Measurements from ENCODE around the gene DOK6.

DOK6 gene

DNA sequence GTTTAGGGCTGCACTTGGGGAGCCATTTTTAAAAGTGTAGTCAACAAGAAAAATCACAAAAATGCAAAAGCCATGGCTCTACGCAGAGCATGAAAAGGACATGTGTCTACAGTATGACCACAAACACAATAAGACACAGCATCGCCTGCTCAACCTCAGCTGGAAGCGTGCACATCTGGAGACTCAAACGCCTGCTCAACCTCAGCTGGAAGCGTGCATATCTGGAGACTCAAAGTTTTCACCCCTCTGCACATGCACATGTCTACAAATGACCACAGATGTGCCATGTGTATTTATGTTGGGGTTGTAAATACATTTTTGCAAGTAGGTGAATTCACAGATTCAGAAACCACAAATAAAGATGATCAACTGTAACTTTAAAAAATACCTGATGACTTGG is 196.9 kb downstream of the DOK6 start:
- Mint-ChIP-seq H3K36me3 (peaks cover 3% of the 10 kb centered on the region), H3K9me3 (ENCODE audit: low read depth) (peaks cover 6% of the 10 kb centered on the region), H3K4me3 (no peak overlapping the region), H3K27ac (no peak overlapping the region), H3K4me1 (ENCODE audit: low read depth) (no peaks in the 10 kb centered on the region), H3K27me3 (peaks cover 1% of the 10 kb centered on the region)

DNA sequence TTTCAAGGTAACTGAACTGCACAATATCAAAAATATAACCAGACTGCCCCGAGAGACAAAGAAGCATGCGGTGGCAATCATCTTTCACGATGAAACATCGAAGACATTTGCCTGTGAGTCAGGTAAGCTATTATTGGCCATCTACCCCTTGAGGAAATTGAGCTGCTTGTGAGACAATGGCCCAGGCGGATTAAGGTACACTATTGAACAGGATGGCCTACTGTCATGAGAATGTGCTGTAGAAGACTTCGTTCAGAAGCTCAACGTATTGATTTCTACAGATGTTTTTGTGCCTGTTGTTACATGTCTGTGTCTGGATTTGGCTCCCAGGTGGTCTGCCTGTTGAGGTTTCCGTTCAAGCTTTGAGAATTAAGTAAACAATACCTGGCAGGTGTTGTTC is 198.7 kb downstream of the DOK6 start:
- Mint-ChIP-seq H3K4me1 (ENCODE audit: low read depth) (no peaks in the 10 kb centered on the region), H3K36me3 (peaks cover 3% of the 10 kb centered on the region), H3K27me3 (peaks cover 1% of the 10 kb centered on the region), H3K9me3 (ENCODE audit: low read depth) (peaks cover 6% of the 10 kb centered on the region), H3K4me3 (no peak overlapping the region), H3K27ac (no peak overlapping the region)

DNA sequence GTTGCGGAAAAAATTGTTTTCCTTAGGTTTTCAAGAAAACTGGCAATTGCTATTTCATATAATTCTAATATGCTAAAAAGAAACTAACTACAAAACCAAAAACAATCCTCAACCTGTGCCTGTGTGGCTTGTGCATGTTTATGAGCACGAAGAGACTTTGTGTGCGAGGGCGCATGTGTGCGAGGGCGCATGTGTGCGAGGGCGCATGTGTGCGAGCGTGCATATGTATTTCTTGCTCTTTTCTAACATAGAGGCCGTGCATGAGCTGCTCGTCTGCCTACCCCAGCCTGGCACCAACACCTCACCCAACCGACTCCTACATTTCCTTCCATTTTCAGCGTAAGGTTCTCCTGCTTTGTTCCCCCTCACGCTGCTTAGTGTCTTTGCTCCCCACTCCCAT is 211.6 kb downstream of the DOK6 start:
- H3K27me3 Mint-ChIP-seq: peaks cover 3% of the 10 kb centered on the region
- H3K36me3 Mint-ChIP-seq: no peaks in the 10 kb centered on the region
- no peak overlapping the region for H3K4me3 Mint-ChIP-seq
- no peak overlapping the region for H3K27ac Mint-ChIP-seq
- H3K4me1 Mint-ChIP-seq (ENCODE audit: low read depth): no peaks in the 10 kb centered on the region
- H3K9me3 Mint-ChIP-seq (ENCODE audit: low read depth): no peaks in the 10 kb centered on the region

DNA sequence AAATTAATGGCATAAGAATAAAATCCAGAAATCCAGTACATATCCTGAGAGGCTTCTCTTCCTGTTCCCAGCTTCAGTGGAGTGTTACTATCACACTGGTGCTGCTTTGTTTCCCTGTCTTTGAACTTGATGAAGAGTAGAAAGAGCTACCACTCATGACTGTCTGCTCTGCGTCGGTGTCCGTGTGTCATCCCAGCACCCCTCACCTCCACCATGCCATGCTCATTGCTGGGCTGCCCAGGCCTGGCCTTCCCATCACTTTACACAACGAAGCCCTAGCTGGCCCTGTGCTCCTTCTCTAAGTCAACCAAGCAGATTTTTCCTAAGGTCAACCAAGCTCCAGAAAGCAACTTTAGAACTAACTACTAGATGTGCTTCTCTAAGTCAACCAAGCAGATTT is 215.4 kb downstream of the DOK6 start:
- no peak overlapping the region for H3K4me3 Mint-ChIP-seq
- no peaks in the 10 kb centered on the region for H3K36me3 Mint-ChIP-seq
- H3K27me3 Mint-ChIP-seq: peaks cover 3% of the 10 kb centered on the region
- H3K9me3 Mint-ChIP-seq (ENCODE audit: low read depth): no peaks in the 10 kb centered on the region
- H3K27ac Mint-ChIP-seq: no peak overlapping the region
- H3K4me1 Mint-ChIP-seq (ENCODE audit: low read depth): no peaks in the 10 kb centered on the region

DNA sequence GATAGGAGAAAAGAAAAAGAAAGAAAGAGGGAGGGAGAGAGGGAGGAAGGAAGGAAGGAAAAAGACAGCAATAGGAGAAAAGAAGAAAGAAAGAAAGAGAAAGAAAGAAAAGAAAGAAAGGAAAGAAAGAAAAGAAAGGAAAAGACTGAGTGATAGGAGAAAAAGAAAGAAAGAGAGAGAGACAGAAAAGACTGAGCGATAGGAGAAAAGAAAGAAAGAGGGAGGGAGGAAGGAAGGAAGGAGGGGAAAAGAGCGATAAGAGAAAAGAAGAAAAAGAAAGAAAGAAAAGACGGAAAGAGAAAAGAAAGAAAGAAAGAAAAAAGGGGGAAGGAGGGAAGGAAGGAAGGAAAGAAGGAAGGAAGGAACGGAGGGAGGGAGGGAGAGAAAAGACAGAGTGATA is 216.7 kb downstream of the DOK6 start:
- Mint-ChIP-seq H3K4me1 (ENCODE audit: low read depth) (no peaks in the 10 kb centered on the region), H3K36me3 (no peaks in the 10 kb centered on the region), H3K9me3 (ENCODE audit: low read depth) (no peaks in the 10 kb centered on the region), H3K27me3 (peaks cover 3% of the 10 kb centered on the region), H3K27ac (no peak overlapping the region), H3K4me3 (no peak overlapping the region)

DNA sequence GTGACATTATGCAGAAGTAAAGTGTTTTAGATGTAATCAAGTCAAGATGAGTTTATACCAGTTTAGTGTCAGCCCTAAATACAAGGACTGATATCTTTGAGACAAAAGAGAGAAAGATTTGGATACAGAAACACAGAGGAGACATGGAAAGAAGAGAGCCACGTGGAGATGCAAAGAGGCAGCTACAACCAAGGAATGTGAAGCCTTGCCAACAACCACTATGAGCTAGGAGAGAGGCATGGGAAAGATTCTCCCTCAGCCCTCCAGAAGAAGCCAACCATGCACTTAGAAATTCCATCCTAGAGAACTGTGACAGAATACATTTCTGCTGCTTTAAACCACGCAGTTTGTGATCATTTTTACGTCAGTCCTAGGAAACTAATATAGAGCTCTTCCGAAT is 217.2 kb downstream of the DOK6 start:
- H3K4me3 Mint-ChIP-seq: no peak overlapping the region
- H3K9me3 Mint-ChIP-seq (ENCODE audit: low read depth): no peaks in the 10 kb centered on the region
- H3K4me1 Mint-ChIP-seq (ENCODE audit: low read depth): no peaks in the 10 kb centered on the region
- no peaks in the 10 kb centered on the region for H3K36me3 Mint-ChIP-seq
- no peak overlapping the region for H3K27ac Mint-ChIP-seq
- H3K27me3 Mint-ChIP-seq: peaks cover 3% of the 10 kb centered on the region

DNA sequence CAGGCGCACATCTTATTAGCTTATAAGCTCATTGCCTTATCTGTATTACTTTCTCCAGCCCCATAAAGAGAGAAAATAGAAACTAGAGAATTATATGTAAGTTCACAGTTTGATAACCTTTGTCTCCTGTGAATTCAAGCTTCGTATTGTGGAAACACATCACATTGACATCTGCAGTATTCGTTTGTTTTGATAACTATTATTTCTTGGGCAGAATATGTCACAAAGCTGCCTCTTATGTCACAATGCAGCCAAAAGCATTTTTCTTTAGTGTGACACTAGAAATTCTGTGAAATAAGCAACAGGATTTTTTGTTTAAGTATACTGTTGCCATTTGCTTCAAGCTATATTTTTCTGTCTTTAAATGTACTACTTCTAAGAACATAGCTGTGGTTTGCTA is 221.5 kb downstream of the DOK6 start:
- H3K4me1 Mint-ChIP-seq (ENCODE audit: low read depth): no peaks in the 10 kb centered on the region
- H3K36me3 Mint-ChIP-seq: no peaks in the 10 kb centered on the region
- no peaks in the 10 kb centered on the region for H3K27me3 Mint-ChIP-seq
- H3K9me3 Mint-ChIP-seq (ENCODE audit: low read depth): no peaks in the 10 kb centered on the region
- H3K27ac Mint-ChIP-seq: no peak overlapping the region
- H3K4me3 Mint-ChIP-seq: no peak overlapping the region

DNA sequence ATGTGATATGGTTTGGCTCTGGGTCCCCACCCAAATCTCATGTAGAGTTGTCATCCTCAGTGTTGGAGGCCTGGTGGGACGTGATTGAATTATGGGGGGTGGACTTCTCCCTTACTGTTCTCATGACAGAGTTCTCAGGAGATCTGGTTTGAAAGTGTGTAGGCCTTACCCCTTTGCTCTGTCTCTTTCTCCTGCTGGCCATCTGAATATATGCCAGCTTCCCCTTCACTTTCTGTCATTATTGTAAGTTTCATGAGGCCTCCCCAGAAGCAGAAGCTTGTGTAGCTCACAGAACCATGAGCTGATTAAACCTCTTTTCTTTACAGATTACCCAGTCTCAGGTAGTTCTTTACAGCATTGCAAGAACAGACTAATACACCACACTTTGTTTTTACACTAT is 222.3 kb downstream of the DOK6 start:
- Mint-ChIP-seq H3K27ac (no peak overlapping the region), H3K9me3 (ENCODE audit: low read depth) (no peaks in the 10 kb centered on the region), H3K27me3 (no peaks in the 10 kb centered on the region), H3K4me3 (no peak overlapping the region), H3K4me1 (ENCODE audit: low read depth) (no peaks in the 10 kb centered on the region), H3K36me3 (no peaks in the 10 kb centered on the region)

DNA sequence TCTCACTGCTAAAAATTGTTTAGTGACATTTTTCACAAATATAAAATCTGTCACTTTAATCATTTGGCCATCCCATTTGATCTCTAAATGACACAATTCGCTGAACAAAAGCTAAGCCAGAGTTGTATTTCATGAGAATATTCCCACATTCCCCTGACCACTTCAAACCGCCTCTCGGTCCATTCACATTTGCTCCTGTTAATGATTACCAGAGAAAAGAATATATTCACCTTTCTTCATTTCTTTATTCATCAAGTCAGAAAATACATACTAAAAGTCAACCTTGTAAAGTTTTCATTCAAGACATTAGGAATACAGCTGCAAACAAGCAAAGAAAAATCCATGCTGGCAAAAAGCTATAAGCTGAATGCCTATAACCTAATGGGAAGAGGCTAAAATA is 225.5 kb downstream of the DOK6 start:
- Mint-ChIP-seq H3K27me3 (no peaks in the 10 kb centered on the region), H3K9me3 (ENCODE audit: low read depth) (no peaks in the 10 kb centered on the region), H3K4me1 (ENCODE audit: low read depth) (no peaks in the 10 kb centered on the region), H3K36me3 (no peaks in the 10 kb centered on the region), H3K4me3 (no peak overlapping the region), H3K27ac (no peak overlapping the region)

DNA sequence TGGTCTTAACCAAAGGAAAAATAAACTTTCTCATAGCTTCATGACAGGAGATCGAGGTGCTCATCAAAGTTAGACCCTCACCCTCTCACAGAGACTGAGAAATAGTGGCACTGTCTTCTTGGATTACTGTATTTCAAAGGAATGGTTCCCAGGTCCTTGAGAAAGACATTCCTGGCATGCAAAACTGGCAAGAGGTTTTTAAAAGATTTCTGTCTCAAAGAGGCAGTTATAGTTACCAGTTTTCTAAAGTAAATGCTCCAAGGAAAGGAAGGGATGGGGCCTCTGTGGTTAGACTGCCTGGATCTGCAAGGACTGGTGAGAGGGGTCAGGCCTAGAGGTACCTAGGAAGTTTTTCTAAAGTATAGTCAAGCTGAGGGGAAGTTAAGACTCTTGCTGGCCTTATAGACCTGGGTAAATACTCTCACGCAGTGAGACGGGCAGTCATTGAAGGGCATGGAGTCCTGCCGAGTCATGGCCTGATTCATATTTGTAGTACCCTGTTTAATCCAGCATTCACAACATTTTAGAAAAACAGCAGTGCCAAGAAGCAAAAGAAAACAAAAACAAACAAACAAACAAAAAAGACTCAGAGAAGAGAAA is 226.1 kb downstream of the DOK6 start:
- Mint-ChIP-seq H3K4me3 (no peak overlapping the region), H3K4me1 (ENCODE audit: low read depth) (no peaks in the 10 kb centered on the region), H3K36me3 (no peaks in the 10 kb centered on the region), H3K27ac (no peak overlapping the region), H3K27me3 (no peaks in the 10 kb centered on the region), H3K9me3 (ENCODE audit: low read depth) (no peaks in the 10 kb centered on the region)

DNA sequence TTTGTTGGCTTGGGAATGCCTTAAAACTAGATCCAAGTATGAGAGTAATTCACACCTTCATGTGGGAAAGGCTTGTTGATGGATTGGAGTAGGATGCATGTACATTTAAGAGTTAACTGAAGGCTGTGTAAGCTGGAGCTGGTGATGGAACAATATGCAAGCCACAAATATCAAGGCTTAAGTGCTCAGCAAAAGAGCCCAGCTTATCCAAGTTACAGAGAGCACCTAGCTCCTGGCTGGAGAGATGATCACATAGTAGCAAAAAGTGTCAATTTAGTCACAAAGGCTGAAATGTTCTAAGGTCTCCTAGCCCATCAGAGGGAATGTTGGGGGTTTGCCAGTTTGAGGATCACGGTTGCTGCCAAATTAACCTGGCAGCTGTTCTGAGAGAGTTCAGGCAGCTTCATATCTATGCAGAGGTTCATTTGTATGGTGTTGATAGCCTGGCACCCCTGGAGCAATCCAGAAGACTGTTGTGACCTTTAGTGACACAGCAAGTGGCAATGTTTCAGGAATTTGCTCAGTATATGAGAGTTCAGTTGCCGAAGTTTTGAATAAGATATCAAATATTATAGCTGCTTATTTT is 228.2 kb downstream of the DOK6 start:
- H3K27ac Mint-ChIP-seq: no peak overlapping the region
- H3K27me3 Mint-ChIP-seq: no peaks in the 10 kb centered on the region
- H3K4me3 Mint-ChIP-seq: no peak overlapping the region

DNA sequence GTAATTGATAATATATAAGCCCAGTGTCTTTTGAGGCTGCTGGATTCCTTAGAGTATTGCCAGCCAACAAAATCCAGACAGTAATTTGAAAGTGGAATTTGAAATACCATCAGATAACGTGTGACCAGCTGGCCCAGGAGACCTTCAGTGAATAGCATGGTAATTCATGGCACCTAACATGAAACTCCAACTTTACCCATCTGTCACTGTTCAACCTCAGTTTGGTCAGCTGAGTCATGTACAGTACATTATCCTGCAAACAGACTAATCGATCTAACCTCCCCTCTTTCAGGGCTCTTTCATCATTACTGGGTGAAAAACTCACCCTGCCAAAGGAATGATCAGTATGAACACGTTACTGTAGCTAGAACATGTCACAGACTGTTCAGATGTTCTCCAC is 230.6 kb downstream of the DOK6 start:
- Mint-ChIP-seq H3K27me3 (no peaks in the 10 kb centered on the region), H3K4me1 (ENCODE audit: low read depth) (no peaks in the 10 kb centered on the region), H3K36me3 (no peaks in the 10 kb centered on the region), H3K27ac (no peak overlapping the region), H3K9me3 (ENCODE audit: low read depth) (no peaks in the 10 kb centered on the region), H3K4me3 (no peak overlapping the region)

More for the DNA sequence above, 228.2 kb downstream of the DOK6 start:
- H3K4me1 Mint-ChIP-seq (ENCODE audit: low read depth): no peaks in the 10 kb centered on the region
- H3K9me3 Mint-ChIP-seq (ENCODE audit: low read depth): no peaks in the 10 kb centered on the region
- H3K36me3 Mint-ChIP-seq: no peaks in the 10 kb centered on the region

DNA sequence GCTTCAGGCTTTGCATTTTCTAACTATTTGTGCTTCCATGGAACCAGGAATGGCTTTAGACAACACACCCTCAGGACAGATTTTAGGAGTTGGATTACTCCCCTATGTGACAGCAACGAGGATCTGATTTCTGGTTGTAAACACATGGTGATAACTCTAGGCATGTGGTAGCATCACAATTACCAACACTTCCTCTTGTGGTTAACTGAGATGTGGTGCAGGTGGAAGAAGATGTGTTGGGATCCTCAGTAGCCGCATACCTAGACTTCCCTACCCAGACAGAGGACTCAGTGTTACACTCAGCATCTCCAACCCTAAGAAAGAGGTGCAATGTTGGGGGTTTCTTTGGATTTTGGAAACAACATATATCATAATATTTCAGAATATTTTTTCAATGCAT is 234.8 kb downstream of the DOK6 start:
- Mint-ChIP-seq H3K36me3 (no peaks in the 10 kb centered on the region), H3K4me3 (no peak overlapping the region), H3K27ac (no peak overlapping the region), H3K4me1 (ENCODE audit: low read depth) (no peaks in the 10 kb centered on the region), H3K9me3 (ENCODE audit: low read depth) (no peaks in the 10 kb centered on the region), H3K27me3 (no peaks in the 10 kb centered on the region)

DNA sequence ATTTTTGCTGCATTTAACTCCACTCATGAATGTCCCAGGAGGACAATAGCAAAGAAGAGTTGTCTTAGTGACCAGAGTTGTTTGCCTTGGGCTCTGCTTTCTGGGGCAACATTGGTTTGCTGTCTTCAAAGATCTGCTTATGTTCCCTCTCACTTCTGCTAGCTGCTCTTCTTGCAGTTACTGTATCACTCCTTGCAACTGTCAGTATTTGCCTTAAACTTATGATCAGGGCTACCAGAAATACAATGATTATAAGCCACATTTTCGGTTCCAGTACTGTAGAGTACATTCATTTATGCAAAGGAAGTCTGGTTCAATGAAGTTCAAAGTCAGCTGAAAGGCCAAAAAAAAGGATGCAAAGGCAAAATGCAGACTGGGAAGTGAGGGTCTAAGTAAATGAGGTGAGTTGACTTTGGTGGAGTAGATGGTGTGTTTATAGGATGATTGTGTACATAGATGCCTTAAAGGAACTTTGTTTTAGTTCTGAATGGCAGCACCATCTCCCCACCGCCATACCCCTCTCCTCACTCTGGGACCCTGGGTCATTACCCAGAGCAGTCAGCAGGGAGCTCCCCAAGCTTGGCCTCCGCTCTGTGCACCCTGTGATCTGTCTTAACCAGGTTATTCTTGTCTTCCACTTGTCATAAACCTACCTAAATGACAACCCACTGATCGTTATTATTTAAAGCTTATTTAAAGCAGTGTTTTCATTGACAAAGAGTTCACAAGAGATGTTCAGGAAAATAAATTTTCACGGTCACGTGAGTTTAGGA is 236.0 kb downstream of the DOK6 start:
- Mint-ChIP-seq H3K9me3 (ENCODE audit: low read depth) (no peaks in the 10 kb centered on the region), H3K27ac (no peak overlapping the region), H3K4me1 (ENCODE audit: low read depth) (no peaks in the 10 kb centered on the region)

DNA sequence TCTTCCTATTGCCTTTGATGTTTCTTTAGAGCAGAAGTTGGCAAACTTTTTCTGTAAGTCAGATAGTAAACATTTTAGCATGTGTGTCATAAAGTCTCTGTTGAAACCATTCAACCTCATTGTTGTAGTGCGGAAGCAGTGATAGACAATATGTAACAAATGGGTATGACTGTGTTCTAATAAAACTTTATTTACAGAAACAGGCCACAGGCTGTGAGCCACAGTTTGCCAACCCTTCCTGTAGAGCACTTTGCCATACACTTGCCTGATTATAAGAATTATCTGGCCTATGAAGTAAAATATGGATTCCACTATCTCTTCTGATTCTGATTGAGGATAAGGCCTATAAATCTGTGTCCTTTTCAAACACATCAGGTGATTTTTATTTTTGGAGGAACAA is 237.4 kb downstream of the DOK6 start:
- no peaks in the 10 kb centered on the region for H3K27me3 Mint-ChIP-seq
- no peaks in the 10 kb centered on the region for H3K36me3 Mint-ChIP-seq
- H3K4me3 Mint-ChIP-seq: no peak overlapping the region
- no peaks in the 10 kb centered on the region for H3K4me1 Mint-ChIP-seq (ENCODE audit: low read depth)
- no peaks in the 10 kb centered on the region for H3K9me3 Mint-ChIP-seq (ENCODE audit: low read depth)
- H3K27ac Mint-ChIP-seq: no peak overlapping the region

More for the DNA sequence above, 236.0 kb downstream of the DOK6 start:
- no peaks in the 10 kb centered on the region for H3K27me3 Mint-ChIP-seq
- H3K36me3 Mint-ChIP-seq: no peaks in the 10 kb centered on the region
- no peak overlapping the region for H3K4me3 Mint-ChIP-seq

DNA sequence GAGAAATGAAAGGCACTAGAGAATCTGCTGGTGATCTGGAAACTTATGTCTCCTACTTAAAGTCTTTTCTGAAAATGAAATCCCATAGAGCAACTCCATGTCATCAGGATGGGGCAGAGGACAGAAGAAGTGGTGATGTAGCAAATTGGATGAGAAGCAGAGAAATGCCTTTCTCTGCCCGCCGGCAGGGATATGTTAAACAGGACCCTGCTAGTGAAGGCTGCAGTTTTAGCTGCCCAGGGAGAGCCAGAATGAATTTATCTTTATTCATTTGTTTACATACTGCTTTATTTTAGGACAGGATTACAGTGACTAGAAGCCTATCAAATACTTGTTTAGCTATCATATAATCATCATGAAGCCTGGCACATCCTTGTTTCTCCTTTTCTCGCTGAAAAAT is 247.0 kb downstream of the DOK6 start:
- Mint-ChIP-seq H3K4me3 (no peak overlapping the region), H3K36me3 (no peaks in the 10 kb centered on the region), H3K27me3 (peaks cover 7% of the 10 kb centered on the region), H3K9me3 (ENCODE audit: low read depth) (no peaks in the 10 kb centered on the region), H3K4me1 (ENCODE audit: low read depth) (no peaks in the 10 kb centered on the region), H3K27ac (no peak overlapping the region)
